ENCODE data around the gene NXPE1. TPM values are rescaled to one million over a fixed set of nuclear protein-coding genes. Genes with fewer than 3 reads are reported as not detected.
"Not testable (repeated sequence)": the region's sequence is repeated elsewhere in the genome, so short reads cannot be mapped to it uniquely, and the experiment has no call there.

The NXPE1 gene
- not detected for total RNA-seq
- polyA plus RNA-seq, result 0.08 TPM

DNA sequence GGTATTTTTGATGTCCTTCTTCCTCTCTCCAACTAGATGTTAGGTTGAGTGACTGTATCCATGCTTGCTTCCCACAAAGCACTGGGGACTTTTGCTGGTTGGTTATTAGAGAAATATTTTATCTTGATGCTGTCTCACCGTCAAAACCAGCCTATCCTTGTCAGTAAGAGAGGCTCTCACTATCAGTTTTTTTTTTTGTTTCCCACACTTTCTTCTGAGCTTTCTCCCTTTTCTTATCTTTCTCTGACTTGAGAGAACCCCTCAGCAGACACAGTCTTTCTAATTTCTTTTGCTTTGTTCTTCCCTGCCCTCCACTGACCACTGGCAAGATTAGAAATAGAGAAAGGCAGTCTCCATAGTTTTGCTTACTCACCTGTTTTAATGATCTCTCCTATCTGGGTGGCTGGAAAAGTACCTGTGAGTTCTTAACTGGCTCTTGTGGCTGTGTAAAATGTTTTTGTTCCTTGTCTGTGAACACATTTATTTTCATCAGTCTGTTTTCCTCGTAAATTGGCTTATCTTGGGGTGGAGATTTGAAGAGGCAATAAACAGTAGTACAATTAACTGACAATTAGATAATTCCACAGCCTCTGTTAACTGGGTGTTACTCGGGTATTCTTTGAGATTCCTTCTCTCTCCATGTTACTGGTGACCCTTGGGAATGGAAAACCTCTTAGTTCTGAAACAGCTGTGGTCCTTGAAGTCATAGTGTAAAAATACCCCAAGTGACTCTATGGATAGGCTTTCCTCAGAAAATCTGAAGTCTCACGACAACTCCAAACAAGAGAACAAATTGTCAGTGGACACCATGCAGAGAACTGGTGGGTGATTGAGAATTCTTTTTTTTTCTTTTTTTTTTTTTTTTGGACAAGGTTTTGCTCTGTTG is at the start of gene NXPE1:
Gene NXPE1, minus strand, starts transcription at position 457 of the 886 bp plus-strand sequence. CDS start 8,680 bp downstream, outside the sequence.
- H3K36me3 ChIP-seq (ENCODE audit: insufficient read depth), result no peaks in the 10 kb centered on the region
- no peak for DNase-seq (ENCODE audit: extremely low spot score)
- WGBS, result 57% methylated on average over 4 of the region's 4 CpGs
- H3K4me3 ChIP-seq (ENCODE audit: low read depth, low read length), result no peak within 1 kb of the TSS
- no peak within 1 kb of the TSS for H3K27ac ChIP-seq (ENCODE audit: low read depth)
- H3K4me1 ChIP-seq (ENCODE audit: insufficient read depth), result no peaks in the 10 kb centered on the region

DNA sequence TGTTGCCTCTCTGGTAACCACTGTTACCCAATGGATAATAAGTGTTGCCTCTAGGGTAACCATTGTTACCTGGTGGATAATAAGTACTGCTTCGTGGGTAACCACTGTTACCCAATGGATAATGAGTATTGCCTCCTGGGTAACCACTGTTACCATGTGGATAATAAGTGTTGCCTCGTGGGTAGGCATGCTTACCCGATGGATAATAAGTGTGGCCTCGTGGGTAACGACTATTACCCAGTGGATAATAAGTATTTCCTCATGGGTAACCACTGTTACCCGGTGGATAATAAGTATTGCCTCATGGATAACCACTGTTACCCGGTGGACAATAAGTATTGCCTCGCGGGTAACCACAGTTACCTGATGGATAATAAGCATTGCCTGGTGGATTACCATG is 49.7 kb upstream of the NXPE1 start:
- no peak for DNase-seq (ENCODE audit: extremely low spot score)
- Histone ChIP-seq H3K4me3 (ENCODE audit: low read depth, low read length) (no peak overlapping the region), H3K36me3 (ENCODE audit: insufficient read depth) (no peaks in the 10 kb centered on the region), H3K4me1 (ENCODE audit: insufficient read depth) (no peaks in the 10 kb centered on the region), H3K27ac (ENCODE audit: low read depth) (no peak overlapping the region)
- 94% methylated on average over 9 of the region's 9 CpGs for WGBS

DNA sequence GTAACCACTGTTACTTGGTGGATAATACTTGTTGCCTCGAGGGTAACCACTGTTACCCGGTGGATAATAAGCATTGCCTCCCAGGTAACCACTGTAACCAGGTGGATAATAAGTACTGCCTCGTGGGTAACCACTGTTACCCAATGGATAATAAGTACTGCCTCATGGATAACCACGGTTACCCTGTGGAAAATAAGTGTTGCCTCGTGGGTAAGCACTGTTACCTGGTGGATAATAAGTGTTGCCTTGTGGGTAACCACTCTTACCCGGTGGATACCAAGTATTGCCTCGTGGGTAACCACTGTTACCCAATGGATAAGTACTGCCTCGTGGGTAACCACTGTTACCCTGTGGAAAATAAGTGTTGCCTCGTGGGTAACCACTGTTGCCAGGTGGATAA is 48.9 kb upstream of the NXPE1 start:
- 87% methylated on average over 9 of the region's 9 CpGs for WGBS
- not testable (repeated sequence) for H3K4me3 ChIP-seq (ENCODE audit: low read depth, low read length); DNase-seq (ENCODE audit: extremely low spot score); H3K27ac ChIP-seq (ENCODE audit: low read depth); H3K4me1 ChIP-seq (ENCODE audit: insufficient read depth); H3K36me3 ChIP-seq (ENCODE audit: insufficient read depth)

- DNase-seq (ENCODE audit: extremely low spot score), result no peak
- Histone ChIP-seq H3K36me3 (ENCODE audit: insufficient read depth) (no peaks in the 10 kb centered on the region), H3K4me1 (ENCODE audit: insufficient read depth) (no peaks in the 10 kb centered on the region), H3K4me3 (ENCODE audit: low read depth, low read length) (no peak overlapping the region), H3K27ac (ENCODE audit: low read depth) (no peak overlapping the region)
- whole genome bisulfite sequencing, result 90% methylated on average over 11 of the region's 11 CpGs
Measured at GRCh38 chr11:114607753-114608459, 48.2 kb upstream of the NXPE1 start.

DNA sequence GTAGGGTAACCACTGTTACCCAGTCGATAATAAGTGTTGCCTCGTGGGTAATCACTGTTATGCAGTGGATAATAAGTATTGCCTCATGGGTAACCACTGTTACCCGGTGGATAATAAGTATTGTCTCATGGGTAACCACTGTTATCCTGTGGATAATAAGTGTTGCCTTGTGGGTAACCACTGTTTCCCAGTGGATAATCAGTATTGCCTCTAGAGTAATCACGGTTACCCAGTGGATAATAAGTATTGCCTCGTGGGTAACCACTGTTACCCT is 47.1 kb upstream of the NXPE1 start:
- not testable (repeated sequence) for DNase-seq (ENCODE audit: extremely low spot score); H3K4me3 ChIP-seq (ENCODE audit: low read depth, low read length); H3K27ac ChIP-seq (ENCODE audit: low read depth); H3K4me1 ChIP-seq (ENCODE audit: insufficient read depth); H3K36me3 ChIP-seq (ENCODE audit: insufficient read depth)
- WGBS, result 89% methylated on average over 5 of the region's 5 CpGs

DNA sequence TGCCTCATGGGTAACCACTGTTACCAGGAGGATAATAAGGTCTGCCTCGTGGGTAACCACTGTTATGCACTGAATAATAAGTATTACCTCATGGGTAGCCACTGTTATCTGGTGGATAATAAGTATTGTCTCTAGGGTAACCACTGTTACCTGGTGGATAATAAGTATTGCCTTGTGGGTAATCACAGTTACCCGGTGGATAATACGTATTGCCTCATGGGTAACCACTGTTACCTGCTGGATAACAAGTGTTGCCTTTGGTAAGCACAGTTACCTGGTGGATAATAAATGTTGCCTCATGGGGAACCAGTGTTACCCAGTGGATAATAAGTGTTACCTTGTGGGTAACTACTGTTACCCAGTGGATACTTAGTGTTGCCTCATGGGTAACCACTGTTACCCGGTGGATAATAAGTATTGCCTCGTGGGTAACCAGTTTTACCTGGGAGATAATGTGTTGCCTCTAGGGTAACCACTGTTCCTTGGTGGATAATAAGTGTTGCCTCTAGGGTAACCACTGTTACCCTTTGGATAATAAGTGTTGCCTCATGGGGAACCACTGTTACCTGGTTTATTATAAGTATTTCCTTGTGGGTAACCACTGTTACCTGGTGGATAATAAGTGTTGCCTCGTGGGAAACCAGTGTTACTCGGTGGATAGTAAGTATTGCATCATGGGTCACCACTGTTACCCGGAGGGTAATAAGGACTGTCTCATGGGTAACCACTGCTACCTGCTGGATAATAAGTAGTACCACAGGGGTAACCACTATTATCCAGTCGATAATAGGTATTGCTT is 46.5 kb upstream of the NXPE1 start:
- no peaks in the 10 kb centered on the region for H3K36me3 ChIP-seq (ENCODE audit: insufficient read depth)
- H3K4me1 ChIP-seq (ENCODE audit: insufficient read depth), result no peaks in the 10 kb centered on the region
- H3K27ac ChIP-seq (ENCODE audit: low read depth), result no peak overlapping the region
- H3K4me3 ChIP-seq (ENCODE audit: low read depth, low read length), result no peak overlapping the region
- 92% methylated on average over 9 of the region's 9 CpGs for WGBS
- no peak for DNase-seq (ENCODE audit: extremely low spot score)

DNA sequence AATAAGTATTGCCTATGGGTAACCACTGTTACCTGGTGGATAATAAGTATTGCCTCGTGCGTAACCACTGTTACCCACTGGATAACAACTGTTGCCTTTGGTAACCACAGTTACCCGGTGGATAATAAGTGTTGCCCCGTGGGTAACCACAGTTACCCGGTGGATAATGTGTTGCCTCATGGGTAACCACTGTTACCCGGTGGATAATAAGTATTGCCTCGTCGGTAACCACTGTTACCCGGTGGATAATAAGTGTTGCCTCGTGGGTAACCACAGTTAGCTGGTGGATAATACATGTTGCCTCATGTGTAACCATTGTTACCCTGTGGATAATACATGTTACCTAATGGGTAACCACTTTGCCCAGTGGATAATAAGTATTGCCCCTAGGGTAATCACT is 45.7 kb upstream of the NXPE1 start:
- no peak overlapping the region for H3K27ac ChIP-seq (ENCODE audit: low read depth)
- no peaks in the 10 kb centered on the region for H3K36me3 ChIP-seq (ENCODE audit: insufficient read depth)
- DNase-seq (ENCODE audit: extremely low spot score), result no peak
- WGBS, result 95% methylated on average over 10 of the region's 10 CpGs
- H3K4me3 ChIP-seq (ENCODE audit: low read depth, low read length), result no peak overlapping the region
- no peaks in the 10 kb centered on the region for H3K4me1 ChIP-seq (ENCODE audit: insufficient read depth)

- no peaks in the 10 kb centered on the region for H3K36me3 ChIP-seq (ENCODE audit: insufficient read depth)
- H3K4me1 ChIP-seq (ENCODE audit: insufficient read depth), result no peaks in the 10 kb centered on the region
- no peak for DNase-seq (ENCODE audit: extremely low spot score)
- H3K27ac ChIP-seq (ENCODE audit: low read depth), result no peak overlapping the region
- WGBS, result 83% methylated on average over 5 of the region's 5 CpGs
- no peak overlapping the region for H3K4me3 ChIP-seq (ENCODE audit: low read depth, low read length)
Measured at GRCh38 chr11:114604886-114605285, 45.2 kb upstream of the NXPE1 start.

DNA sequence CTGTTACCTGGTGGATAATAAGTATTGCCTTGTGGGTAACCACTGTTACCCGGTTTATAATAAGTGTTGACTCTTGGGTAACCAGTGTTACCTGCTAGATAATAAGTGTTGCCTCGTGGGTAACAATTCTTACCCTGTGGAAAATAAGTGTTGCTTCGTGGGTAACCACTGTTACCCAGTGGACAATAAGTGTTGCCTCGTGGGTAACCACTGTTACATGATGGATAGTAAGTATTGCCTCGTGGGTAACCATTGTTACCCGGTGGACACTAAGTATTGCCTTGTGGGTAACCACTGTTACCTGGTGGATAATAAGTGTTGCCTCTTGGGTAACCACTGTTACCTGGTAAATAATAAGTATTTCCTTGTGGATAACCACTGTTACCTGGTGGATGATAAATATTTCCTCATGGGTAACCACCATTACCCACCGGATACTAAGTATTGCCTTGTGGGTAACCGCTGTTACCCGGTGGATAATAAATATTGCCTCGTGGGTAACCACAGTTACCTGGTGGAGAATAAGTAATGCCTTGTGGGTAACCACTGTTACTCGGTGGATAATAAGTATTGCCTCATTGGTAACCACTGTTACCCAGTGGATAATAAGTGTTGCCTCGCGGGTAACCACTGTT is 44.6 kb upstream of the NXPE1 start:
- no peaks in the 10 kb centered on the region for H3K36me3 ChIP-seq (ENCODE audit: insufficient read depth)
- 92% methylated on average over 13 of the region's 13 CpGs for WGBS
- no peak overlapping the region for H3K4me3 ChIP-seq (ENCODE audit: low read depth, low read length)
- DNase-seq (ENCODE audit: extremely low spot score), result no peak
- H3K4me1 ChIP-seq (ENCODE audit: insufficient read depth), result no peaks in the 10 kb centered on the region
- H3K27ac ChIP-seq (ENCODE audit: low read depth), result no peak overlapping the region

DNA sequence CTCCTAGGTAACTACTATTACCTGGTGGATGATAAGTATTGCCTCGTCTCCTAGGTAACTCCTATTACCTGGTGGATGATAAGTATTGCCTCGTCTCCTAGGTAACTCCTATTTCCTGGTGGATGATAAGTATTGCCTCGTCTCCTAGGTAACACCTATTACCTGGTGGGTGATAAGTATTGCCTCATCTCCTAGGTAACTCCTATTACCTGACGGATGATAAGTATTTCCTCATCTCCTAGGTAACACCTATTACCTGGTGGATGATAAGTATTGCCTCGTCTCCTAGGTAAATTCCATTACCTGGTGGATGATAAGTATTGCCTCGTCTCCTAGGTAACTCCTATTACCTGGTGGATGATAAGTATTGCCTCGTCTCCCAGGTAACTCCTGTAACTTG is 43.5 kb upstream of the NXPE1 start:
- not testable (repeated sequence) for H3K4me3 ChIP-seq (ENCODE audit: low read depth, low read length); H3K27ac ChIP-seq (ENCODE audit: low read depth); H3K4me1 ChIP-seq (ENCODE audit: insufficient read depth); DNase-seq (ENCODE audit: extremely low spot score); H3K36me3 ChIP-seq (ENCODE audit: insufficient read depth)
- WGBS, result 90% methylated on average over 7 of the region's 7 CpGs

- DNase-seq (ENCODE audit: extremely low spot score), result no peak
- Histone ChIP-seq H3K4me3 (ENCODE audit: low read depth, low read length) (no peak overlapping the region), H3K27ac (ENCODE audit: low read depth) (no peak overlapping the region), H3K36me3 (ENCODE audit: insufficient read depth) (no peaks in the 10 kb centered on the region), H3K4me1 (ENCODE audit: insufficient read depth) (no peaks in the 10 kb centered on the region)
- WGBS, result 98% methylated on average over 1 of the region's 1 CpG
Measured at GRCh38 chr11:114598461-114598860, 38.8 kb upstream of the NXPE1 start.

DNA sequence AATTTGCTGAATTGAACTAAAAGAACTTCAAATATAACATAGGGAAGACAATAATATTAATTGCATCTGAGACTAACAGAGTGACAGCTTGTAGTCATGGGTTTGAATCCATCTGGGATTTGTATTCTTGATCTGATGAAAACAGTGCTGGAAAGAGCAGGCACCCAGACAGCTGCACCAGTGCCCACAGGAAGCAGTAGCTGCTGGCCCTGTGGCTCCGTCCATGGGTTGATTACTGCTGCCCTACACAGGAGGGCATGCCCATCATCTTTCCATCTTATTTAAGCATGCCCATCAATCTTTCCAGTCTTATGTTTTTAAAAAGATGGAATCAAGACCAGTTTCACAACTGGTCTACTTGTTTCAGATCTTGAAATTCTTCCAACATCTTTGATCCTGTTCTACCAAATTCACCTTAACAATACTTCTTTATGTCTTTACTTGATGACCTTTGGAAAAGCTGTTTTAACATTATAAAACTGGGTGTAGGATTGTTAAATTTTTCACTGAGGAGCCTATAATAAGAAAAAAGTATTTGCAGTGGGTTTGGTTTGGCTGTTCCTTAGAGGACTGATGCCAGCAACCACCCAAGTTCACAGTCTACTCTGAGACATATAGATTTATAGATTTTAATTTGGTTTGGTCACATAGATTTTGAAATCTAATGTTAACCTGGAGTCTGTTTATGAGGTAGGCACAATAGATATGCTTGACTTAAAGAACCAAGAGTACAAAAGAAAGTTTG is 36.7 kb upstream of the NXPE1 start:
- Histone ChIP-seq H3K4me1 (ENCODE audit: insufficient read depth) (no peaks in the 10 kb centered on the region), H3K36me3 (ENCODE audit: insufficient read depth) (no peaks in the 10 kb centered on the region), H3K4me3 (ENCODE audit: low read depth, low read length) (no peak overlapping the region), H3K27ac (ENCODE audit: low read depth) (no peak overlapping the region)
- DNase-seq (ENCODE audit: extremely low spot score), result no peak
- 60% methylated on average over 1 of the region's 1 CpG for WGBS

DNA sequence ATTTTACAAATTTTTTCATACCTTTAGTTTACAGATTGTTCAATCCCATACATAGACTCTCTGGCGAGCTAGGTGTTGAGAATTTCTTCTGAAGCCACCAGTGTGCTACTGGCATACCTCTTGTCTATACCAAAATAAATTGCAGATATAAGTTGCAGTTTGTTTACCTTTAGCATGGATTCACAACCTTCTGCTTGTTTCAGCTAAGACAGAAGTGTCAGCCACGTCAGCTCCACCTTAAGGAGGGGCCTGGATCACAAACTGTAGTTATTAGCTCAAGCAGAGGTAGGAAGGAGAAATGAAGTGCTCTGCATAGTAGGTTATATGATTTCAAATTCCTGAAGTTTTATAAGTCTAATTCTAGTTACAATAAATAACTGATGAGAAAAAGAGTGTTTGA is 35.9 kb upstream of the NXPE1 start, which contains the start of gene NXPE4:
Gene NXPE4, minus strand, starts transcription at position 216 of the 400 bp plus-strand sequence. CDS start 1,027 bp downstream, outside the sequence.
- no peak within 1 kb of the TSS for H3K4me3 ChIP-seq (ENCODE audit: low read depth, low read length)
- H3K27ac ChIP-seq (ENCODE audit: low read depth), result no peak within 1 kb of the TSS
- H3K36me3 ChIP-seq (ENCODE audit: insufficient read depth), result no peaks in the 10 kb centered on the region
- WGBS, result 77% methylated on average over 2 of the region's 2 CpGs
- DNase-seq (ENCODE audit: extremely low spot score), result no peak
- H3K4me1 ChIP-seq (ENCODE audit: insufficient read depth), result no peaks in the 10 kb centered on the region
